HCT116 (cell line): ENCODE data around the gene EMC1. TPM values are rescaled to one million over a fixed set of nuclear protein-coding genes. Genes with fewer than 3 reads are reported as not detected.

Experiments
- ATAC-seq: fragments of 200-7000 bp; cut with Tn5 transposase; 2 replicates; pipeline ENCODE4 v1.9.1; 2020; ENCODE audit warnings: mild to moderate bottlenecking, moderate library complexity
- BruUV-seq: library from RNA; stranded (reverse); fragments of 400-500 nt; replicated peaks from 2 replicates; lab custom pipeline; 2021; lab: Mats Ljungman, UMichigan
- CTCF ChIA-PET: fragments of 300-600 bp; sonication (Branson Sonifier 250); formaldehyde crosslinking; loops from one replicate; lab custom pipeline; 2021; ENCODE audit warnings: antibody characterized with exemption; lab: Charles Lee
- POLR2A ChIA-PET: fragments of 300-600, 350-600 bp; sonication (Branson Sonifier 250); formaldehyde crosslinking; loops from one replicate; lab custom pipeline; 2021; ENCODE audit warnings: antibody characterized with exemption; lab: Charles Lee
- RAD21 ChIA-PET, 2 experiments: fragments of 300-600 bp; sonication (Branson Sonifier 250); formaldehyde crosslinking; loops; one replicate each; lab custom pipeline; 2023; ENCODE audit warnings: low total read pairs in 2 of 2; ENCODE audit not compliant: uncharacterized antibody in 2 of 2, unreplicated experiment in 2 of 2, low non-redundant PET in 1 of 2; lab: Charles Lee
- DNase-seq: peaks from one replicate; pipeline ENCODE4 v3.0.0-alpha.2; 2010; ENCODE audit warnings: low read depth, low spot score
- H2AFZ ChIP-seq: fragments of 200-600 bp; shearing (Covaris generic), sonication (generic); 2 replicates; pipeline ENCODE4 v1.6.1; 2017; ENCODE audit warnings: low read depth, mixed run types, mixed read lengths, antibody characterized with exemption, low read length; ENCODE audit not compliant: poor library complexity, severe bottlenecking
- H3K27ac ChIP-seq: 2 replicates; pipeline ENCODE4 v1.5.1; 2012; ENCODE audit warnings: low read depth, low read length
- H3K27me3 ChIP-seq: fragments of 200-600 bp; sonication (generic); 2 replicates; pipeline ENCODE4 v1.6.1; 2016; ENCODE audit warnings: mixed run types, low read length, mixed read lengths; ENCODE audit not compliant: insufficient read depth
- H3K36me3 ChIP-seq, 2 experiments: fragments of 200-500 bp in 1 of 2; fragments of 200-600 bp in 1 of 2; sonication (Bioruptor generic) in 1 of 2; sonication (generic) in 1 of 2; 2 replicates each; pipeline versions ENCODE4 v1.5.1 to v1.6.1; 2014 to 2016; ENCODE audit warnings: low read length in 2 of 2, inconsistent platforms in 1 of 2, mixed read lengths in 1 of 2, mixed run types in 1 of 2; ENCODE audit not compliant: insufficient read depth in 2 of 2, control insufficient read depth in 1 of 2
- H3K4me1 ChIP-seq, 2 experiments: fragments of 200-600 bp in 1 of 2; sonication (generic) in 1 of 2; 2 replicates each; pipeline versions ENCODE4 v1.5.1 to v1.6.1; 2012 to 2017; ENCODE audit warnings: low read length in 2 of 2, inconsistent platforms in 1 of 2, mild to moderate bottlenecking in 1 of 2, mixed read lengths in 1 of 2, mixed run types in 1 of 2, moderate library complexity in 1 of 2; ENCODE audit not compliant: insufficient read depth in 2 of 2, control insufficient read depth in 1 of 2
- H3K4me2 ChIP-seq: fragments of 200-600 bp; sonication (generic); 2 replicates; pipeline ENCODE4 v1.6.1; 2017; ENCODE audit warnings: mixed run types, low read length, mixed read lengths
- H3K4me3 ChIP-seq, 2 experiments: fragments of 200-600 bp in 1 of 2; sonication (generic) in 1 of 2; replicated peaks in 1 of 2; 2 replicates each; pipeline ENCODE4 v1.5.1; 2011 to 2016; ENCODE audit warnings: low read length in 2 of 2, control low read depth in 1 of 2, low read depth in 1 of 2, mild to moderate bottlenecking in 1 of 2, mixed read lengths in 1 of 2, mixed run types in 1 of 2
- H3K79me2 ChIP-seq: fragments of 200-600 bp; sonication (generic); 2 replicates; pipeline ENCODE4 v1.6.1; 2017; ENCODE audit warnings: mild to moderate bottlenecking, mixed run types, low read length, moderate library complexity, mixed read lengths; ENCODE audit not compliant: insufficient read depth
- H3K9ac ChIP-seq: fragments of 200-600 bp; sonication (generic); 2 replicates; pipeline ENCODE4 v1.6.1; 2016; ENCODE audit warnings: low read length, mixed read lengths
- H3K9me2 ChIP-seq: fragments of 200-600 bp; sonication (generic), shearing (Covaris generic); 2 replicates; pipeline ENCODE4 v1.6.1; 2017; ENCODE audit warnings: mixed run types, mild to moderate bottlenecking, moderate library complexity; ENCODE audit not compliant: insufficient read depth
- H3K9me3 ChIP-seq, 2 experiments: fragments of 200-500 bp in 1 of 2; fragments of 200-600 bp in 1 of 2; sonication (Bioruptor generic) in 1 of 2; sonication (generic) in 1 of 2; 2 replicates each; pipeline ENCODE4 v1.6.1; 2014 to 2017; ENCODE audit warnings: low read length in 2 of 2, mixed read lengths in 2 of 2, inconsistent platforms in 1 of 2, low read depth in 1 of 2, mild to moderate bottlenecking in 1 of 2, mixed run types in 1 of 2, moderate library complexity in 1 of 2; ENCODE audit not compliant: control insufficient read depth in 1 of 2, insufficient read depth in 1 of 2
- H4K20me1 ChIP-seq: fragments of 200-600 bp; sonication (generic), shearing (Covaris generic); 2 replicates; pipeline ENCODE4 v1.6.1; 2017; ENCODE audit warnings: mixed run types, mild to moderate bottlenecking, moderate library complexity; ENCODE audit not compliant: insufficient read depth
- ATF3 ChIP-seq: IDR thresholded peaks from 2 replicates; pipeline ENCODE4 v1.6.1; 2012
- CEBPB ChIP-seq: IDR thresholded peaks from 2 replicates; pipeline ENCODE4 v1.6.1; 2012; ENCODE audit warnings: low read depth
- EGR1 ChIP-seq: IDR thresholded peaks from 2 replicates; pipeline ENCODE4 v1.6.1; 2012; ENCODE audit warnings: low read depth
- ELF1 ChIP-seq: IDR thresholded peaks from 2 replicates; pipeline ENCODE4 v1.6.1; 2012; ENCODE audit warnings: low read depth, borderline replicate concordance
- EZH2 ChIP-seq: fragments of 200-600 bp; sonication (generic); IDR thresholded peaks from 2 replicates; pipeline ENCODE4 v1.6.1; 2017; ENCODE audit warnings: antibody characterized with exemption, mixed run types
- FOSL1 ChIP-seq: IDR thresholded peaks from 2 replicates; pipeline ENCODE4 v1.6.1; 2012; ENCODE audit warnings: low read depth
- POLR2A ChIP-seq: IDR thresholded peaks from 2 replicates; pipeline ENCODE4 v1.7.0; 2011; ENCODE audit warnings: borderline replicate concordance; ENCODE audit not compliant: insufficient read depth, insufficient read length; ENCODE audit errors: extremely low read depth
- SP1 ChIP-seq: IDR thresholded peaks from 2 replicates; pipeline ENCODE4 v1.6.1; 2012; ENCODE audit warnings: low read depth
- SRF ChIP-seq: IDR thresholded peaks from 2 replicates; pipeline ENCODE4 v1.6.1; 2012; ENCODE audit warnings: low read depth
- TCF7L2 ChIP-seq: IDR thresholded peaks from 2 replicates; pipeline ENCODE4 v1.7.0; 2011; ENCODE audit warnings: borderline replicate concordance, inconsistent platforms; ENCODE audit not compliant: insufficient read depth, insufficient read length; ENCODE audit errors: extremely low read depth
- YY1 ChIP-seq: IDR thresholded peaks from 2 replicates; pipeline ENCODE4 v1.6.1; 2011; ENCODE audit warnings: low read length, low read depth, moderate library complexity, mild to moderate bottlenecking; ENCODE audit not compliant: insufficient replicate concordance; ENCODE audit errors: extremely low read depth
- intact Hi-C: fragments of 100-400 bp; cut with micrococcal nuclease; formaldehyde crosslinking; loops from 2 replicates; pipeline ENCODE4 v1.10.0; 2022
- total RNA-seq: library from RNA; stranded (reverse); gene quantifications from one replicate; pipeline ENCODE4 v1.2.1, GENCODE V29; 2021; ENCODE audit not compliant: unreplicated experiment
- TF ChIP-seq, protein P1 (sequence below): IDR thresholded peaks from 2 replicates; pipeline ENCODE4 v1.6.1; 2011; ENCODE audit warnings: mild to moderate bottlenecking, low read length, moderate library complexity; ENCODE audit not compliant: insufficient replicate concordance; ENCODE audit errors: extremely low read depth
- TF ChIP-seq, protein P2 (sequence below): IDR thresholded peaks from 2 replicates; pipeline ENCODE4 v1.6.1; 2012; ENCODE audit warnings: low read depth

Gene EMC1
- total RNA-seq, 1 experiment from 2014 or later: 66.6 TPM

DNA sequence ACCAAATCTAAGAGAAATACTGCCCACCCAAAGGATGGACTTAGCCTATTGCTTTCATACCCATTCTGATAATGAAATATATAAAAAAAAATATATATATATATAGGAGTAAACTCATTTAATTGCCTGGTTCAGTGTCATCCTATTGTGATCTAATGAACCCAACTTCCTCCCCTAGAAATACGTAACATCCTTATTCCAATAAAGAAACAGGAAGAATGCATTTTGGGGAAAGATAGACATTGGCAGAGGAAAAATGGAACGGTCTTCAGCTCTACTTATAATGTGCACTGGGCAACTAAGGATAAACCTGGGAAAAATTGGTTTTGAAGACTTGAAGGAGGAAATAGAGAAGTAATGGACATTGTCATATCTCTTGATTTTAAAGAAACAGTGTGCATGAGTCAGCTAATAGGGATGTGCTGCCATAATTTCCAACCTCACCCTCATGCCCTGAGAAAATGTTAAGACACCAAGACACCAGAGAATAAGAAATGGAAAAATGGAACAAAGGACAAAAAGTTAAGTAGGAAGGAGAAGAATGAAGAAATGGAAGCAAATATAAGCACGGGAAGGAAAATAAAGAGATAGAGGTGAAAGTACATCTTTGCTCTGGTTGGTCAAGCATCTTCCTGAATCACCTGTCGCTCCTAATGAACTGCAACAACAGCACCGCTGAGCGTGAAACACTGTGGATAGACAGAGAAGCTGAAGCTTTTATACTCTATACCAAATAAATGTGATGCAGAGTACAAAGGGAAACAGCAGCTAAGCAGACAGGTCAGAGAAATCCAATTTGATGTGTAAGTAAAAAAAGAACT, 46.7 kb downstream of the EMC1 start:
- POLR2A ChIA-PET: no interaction called here
- H3K4me2 ChIP-seq: no peak overlapping the region
- TF ChIP-seq EGR1 (no peak), YY1 (no peak), SRF (no peak), SP1 (no peak), FOSL1 (no peak), CEBPB (no peak), POLR2A (no peak)
- TF ChIP-seq, all 23 proteins: peak for 0
- DNase-seq (no peak), ATAC-seq (no peak)
- Histone ChIP-seq H3K9me2 (no peaks in the 10 kb centered on the region), H3K27me3 (no peaks in the 10 kb centered on the region), H3K9ac (no peak overlapping the region), H3K9me3 (no peaks in the 10 kb centered on the region), H3K79me2 (peaks cover 100% of the 10 kb centered on the region), H3K4me3 (no peak overlapping the region), H4K20me1 (no peaks in the 10 kb centered on the region; the same call in 1 of the 2 replicates), H2AFZ (no peak overlapping the region), H3K27ac (no peak overlapping the region), H3K4me1 (peaks cover 5 to 17% of the 10 kb centered on the region in 2 experiments), H3K36me3 (peaks cover under 1 to 8% of the 10 kb centered on the region in 2 experiments; a peak in 1 of 4 replicates)
- no TSS peak for BruUV-seq
- ChIA-PET RAD21 (no interaction called here), CTCF (no interaction called here)
- intact Hi-C loops: no loop called here

- Histone ChIP-seq H3K79me2 (peaks cover 99% of the 10 kb centered on the region), H3K4me1 (peaks cover under 1 to 9% of the 10 kb centered on the region in 2 experiments), H3K9ac (no peak overlapping the region), H3K9me2 (no peaks in the 10 kb centered on the region), H3K4me3 (no peak overlapping the region), H3K4me2 (no peak overlapping the region), H3K27ac (no peak overlapping the region), H3K27me3 (no peaks in the 10 kb centered on the region), H3K9me3 (no peaks in the 10 kb centered on the region), H2AFZ (no peak overlapping the region), H4K20me1 (no peaks in the 10 kb centered on the region; the same call in 1 of the 2 replicates), H3K36me3 (peaks cover 13 to 19% of the 10 kb centered on the region in 2 experiments; a peak in 3 of 4 replicates)
- no peak for ATAC-seq
- intact Hi-C loops: no loop called here
- POLR2A ChIA-PET: no interaction called here
- DNase-seq: no peak
- no TSS peak for BruUV-seq
- CTCF ChIA-PET: no interaction called here
- RAD21 ChIA-PET: no interaction called here
- TF ChIP-seq TCF7L2 (no peak), POLR2A (no peak), ELF1 (no peak), ATF3 (no peak), FOSL1 (no peak), CEBPB (no peak), EZH2 (no peak), SRF (no peak)
- TF ChIP-seq, protein P1, sequence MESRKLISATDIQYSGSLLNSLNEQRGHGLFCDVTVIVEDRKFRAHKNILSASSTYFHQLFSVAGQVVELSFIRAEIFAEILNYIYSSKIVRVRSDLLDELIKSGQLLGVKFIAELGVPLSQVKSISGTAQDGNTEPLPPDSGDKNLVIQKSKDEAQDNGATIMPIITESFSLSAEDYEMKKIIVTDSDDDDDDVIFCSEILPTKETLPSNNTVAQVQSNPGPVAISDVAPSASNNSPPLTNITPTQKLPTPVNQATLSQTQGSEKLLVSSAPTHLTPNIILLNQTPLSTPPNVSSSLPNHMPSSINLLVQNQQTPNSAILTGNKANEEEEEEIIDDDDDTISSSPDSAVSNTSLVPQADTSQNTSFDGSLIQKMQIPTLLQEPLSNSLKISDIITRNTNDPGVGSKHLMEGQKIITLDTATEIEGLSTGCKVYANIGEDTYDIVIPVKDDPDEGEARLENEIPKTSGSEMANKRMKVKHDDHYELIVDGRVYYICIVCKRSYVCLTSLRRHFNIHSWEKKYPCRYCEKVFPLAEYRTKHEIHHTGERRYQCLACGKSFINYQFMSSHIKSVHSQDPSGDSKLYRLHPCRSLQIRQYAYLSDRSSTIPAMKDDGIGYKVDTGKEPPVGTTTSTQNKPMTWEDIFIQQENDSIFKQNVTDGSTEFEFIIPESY: no peak
- TF ChIP-seq, protein P2, sequence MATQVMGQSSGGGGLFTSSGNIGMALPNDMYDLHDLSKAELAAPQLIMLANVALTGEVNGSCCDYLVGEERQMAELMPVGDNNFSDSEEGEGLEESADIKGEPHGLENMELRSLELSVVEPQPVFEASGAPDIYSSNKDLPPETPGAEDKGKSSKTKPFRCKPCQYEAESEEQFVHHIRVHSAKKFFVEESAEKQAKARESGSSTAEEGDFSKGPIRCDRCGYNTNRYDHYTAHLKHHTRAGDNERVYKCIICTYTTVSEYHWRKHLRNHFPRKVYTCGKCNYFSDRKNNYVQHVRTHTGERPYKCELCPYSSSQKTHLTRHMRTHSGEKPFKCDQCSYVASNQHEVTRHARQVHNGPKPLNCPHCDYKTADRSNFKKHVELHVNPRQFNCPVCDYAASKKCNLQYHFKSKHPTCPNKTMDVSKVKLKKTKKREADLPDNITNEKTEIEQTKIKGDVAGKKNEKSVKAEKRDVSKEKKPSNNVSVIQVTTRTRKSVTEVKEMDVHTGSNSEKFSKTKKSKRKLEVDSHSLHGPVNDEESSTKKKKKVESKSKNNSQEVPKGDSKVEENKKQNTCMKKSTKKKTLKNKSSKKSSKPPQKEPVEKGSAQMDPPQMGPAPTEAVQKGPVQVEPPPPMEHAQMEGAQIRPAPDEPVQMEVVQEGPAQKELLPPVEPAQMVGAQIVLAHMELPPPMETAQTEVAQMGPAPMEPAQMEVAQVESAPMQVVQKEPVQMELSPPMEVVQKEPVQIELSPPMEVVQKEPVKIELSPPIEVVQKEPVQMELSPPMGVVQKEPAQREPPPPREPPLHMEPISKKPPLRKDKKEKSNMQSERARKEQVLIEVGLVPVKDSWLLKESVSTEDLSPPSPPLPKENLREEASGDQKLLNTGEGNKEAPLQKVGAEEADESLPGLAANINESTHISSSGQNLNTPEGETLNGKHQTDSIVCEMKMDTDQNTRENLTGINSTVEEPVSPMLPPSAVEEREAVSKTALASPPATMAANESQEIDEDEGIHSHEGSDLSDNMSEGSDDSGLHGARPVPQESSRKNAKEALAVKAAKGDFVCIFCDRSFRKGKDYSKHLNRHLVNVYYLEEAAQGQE: no peak
Measured at GRCh38 chr1:19203440-19203839, 47.9 kb downstream of the EMC1 start.
